Esophagus squamous epithelium (tissue), 4 donors: ENCODE data around the gene FRMD1.

ENCODE experiments used
- POLR2A ChIP-seq, 4 donors: fragments of 450-650 bp; IDR thresholded peaks; one replicate each; pipeline ENCODE4 v1.6.1; 2017; ENCODE audit warnings: antibody characterized with exemption in 4 of 4, mild to moderate bottlenecking in 4 of 4, moderate library complexity in 3 of 4
- TF ChIP-seq, protein P1 (sequence below), 6 experiments: fragments of 450-650 bp in 4 of 6; fragments of 200-600 bp in 2 of 6; sonication (generic) in 2 of 6; IDR thresholded peaks; one replicate each; pipeline ENCODE4 v1.5.1; 2016 to 2019; ENCODE audit warnings: antibody characterized with exemption in 6 of 6, mild to moderate bottlenecking in 4 of 6, moderate library complexity in 4 of 6

GRCh38 chr6:168004023-168004422, 75.0 kb downstream of the FRMD1 start:
- TF ChIP-seq, protein P1, sequence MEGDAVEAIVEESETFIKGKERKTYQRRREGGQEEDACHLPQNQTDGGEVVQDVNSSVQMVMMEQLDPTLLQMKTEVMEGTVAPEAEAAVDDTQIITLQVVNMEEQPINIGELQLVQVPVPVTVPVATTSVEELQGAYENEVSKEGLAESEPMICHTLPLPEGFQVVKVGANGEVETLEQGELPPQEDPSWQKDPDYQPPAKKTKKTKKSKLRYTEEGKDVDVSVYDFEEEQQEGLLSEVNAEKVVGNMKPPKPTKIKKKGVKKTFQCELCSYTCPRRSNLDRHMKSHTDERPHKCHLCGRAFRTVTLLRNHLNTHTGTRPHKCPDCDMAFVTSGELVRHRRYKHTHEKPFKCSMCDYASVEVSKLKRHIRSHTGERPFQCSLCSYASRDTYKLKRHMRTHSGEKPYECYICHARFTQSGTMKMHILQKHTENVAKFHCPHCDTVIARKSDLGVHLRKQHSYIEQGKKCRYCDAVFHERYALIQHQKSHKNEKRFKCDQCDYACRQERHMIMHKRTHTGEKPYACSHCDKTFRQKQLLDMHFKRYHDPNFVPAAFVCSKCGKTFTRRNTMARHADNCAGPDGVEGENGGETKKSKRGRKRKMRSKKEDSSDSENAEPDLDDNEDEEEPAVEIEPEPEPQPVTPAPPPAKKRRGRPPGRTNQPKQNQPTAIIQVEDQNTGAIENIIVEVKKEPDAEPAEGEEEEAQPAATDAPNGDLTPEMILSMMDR (IDR thresholded peaks at IDR 0.05): no peak
- no peak for TF ChIP-seq POLR2A (IDR thresholded peaks at IDR 0.05)
